WTC11 (cell line): ENCODE data around the gene TMEM186.

Experiments used
- CREM ChIP-seq: sonication (generic); formaldehyde crosslinking; IDR thresholded peaks from 2 replicates; pipeline ENCODE4 v1.8.1; 2022; ENCODE audit warnings: mild to moderate bottlenecking, missing genetic modification reagents, moderate library complexity
- CTCF ChIP-seq: fragments of 200-600 bp; IDR thresholded peaks from 2 replicates; pipeline ENCODE4 v1.8.0; 2022; ENCODE audit warnings: antibody characterized with exemption
- E2F4 ChIP-seq: sonication (generic); formaldehyde crosslinking; IDR thresholded peaks from 2 replicates; pipeline ENCODE4 v1.8.1; 2022; ENCODE audit warnings: low read depth, mild to moderate bottlenecking, moderate library complexity, missing genetic modification reagents, borderline replicate concordance
- ESRRA ChIP-seq: sonication (generic); formaldehyde crosslinking; IDR thresholded peaks from 2 replicates; pipeline ENCODE4 v1.8.1; 2022; ENCODE audit warnings: mild to moderate bottlenecking, missing genetic modification reagents, borderline replicate concordance
- HMGXB4 ChIP-seq: sonication (generic); formaldehyde crosslinking; IDR thresholded peaks from 2 replicates; pipeline ENCODE4 v1.8.1; 2023; ENCODE audit warnings: mild to moderate bottlenecking, moderate library complexity, missing genetic modification reagents
- JAZF1 ChIP-seq: fragments of 250-450 bp; sonication (Bioruptor Pico); IDR thresholded peaks from 2 replicates; pipeline ENCODE4 v1.9.0; 2021; ENCODE audit warnings: moderate library complexity, mild to moderate bottlenecking, inconsistent platforms
- MAX ChIP-seq: sonication (generic); formaldehyde crosslinking; IDR thresholded peaks from 2 replicates; pipeline ENCODE4 v1.8.0; 2022; ENCODE audit warnings: mild to moderate bottlenecking, missing genetic modification reagents
- NFYB ChIP-seq: sonication (generic); formaldehyde crosslinking; conservative IDR thresholded peaks from 2 replicates; pipeline ENCODE4 v1.8.0; 2022; ENCODE audit warnings: low read depth, missing genetic modification reagents
- PREB ChIP-seq: sonication (generic); formaldehyde crosslinking; IDR thresholded peaks from 2 replicates; pipeline ENCODE4 v1.8.1; 2022; ENCODE audit warnings: mild to moderate bottlenecking, missing genetic modification reagents, moderate library complexity, borderline replicate concordance
- ZNF263 ChIP-seq: sonication (generic); formaldehyde crosslinking; IDR thresholded peaks from 2 replicates; pipeline ENCODE4 v1.8.1; 2022; ENCODE audit warnings: low read depth, mild to moderate bottlenecking, moderate library complexity, missing genetic modification reagents
- ZNF317 ChIP-seq: sonication (generic); formaldehyde crosslinking; IDR thresholded peaks from 2 replicates; pipeline ENCODE4 v1.8.1; 2023; ENCODE audit warnings: low read depth, mild to moderate bottlenecking, moderate library complexity, missing genetic modification reagents, borderline replicate concordance
- TF ChIP-seq, protein P1 (sequence below): sonication (generic); formaldehyde crosslinking; IDR thresholded peaks from 2 replicates; pipeline ENCODE4 v1.8.1; 2022; ENCODE audit warnings: missing genetic modification reagents, borderline replicate concordance
- TF ChIP-seq, protein P2 (sequence below): sonication (generic); formaldehyde crosslinking; IDR thresholded peaks from 2 replicates; pipeline ENCODE4 v1.8.1; 2022; ENCODE audit warnings: low read depth, missing genetic modification reagents, borderline replicate concordance
- TF ChIP-seq, protein P3 (sequence below): sonication (generic); formaldehyde crosslinking; IDR thresholded peaks from 2 replicates; pipeline ENCODE4 v1.8.1; 2023; ENCODE audit warnings: mild to moderate bottlenecking, missing genetic modification reagents

GRCh38 chr16:8847145-8847544, 49.7 kb upstream of the TMEM186 start:
- no peak for TF ChIP-seq PREB
- TF ChIP-seq CTCF, result no peak
- TF ChIP-seq, protein P1, sequence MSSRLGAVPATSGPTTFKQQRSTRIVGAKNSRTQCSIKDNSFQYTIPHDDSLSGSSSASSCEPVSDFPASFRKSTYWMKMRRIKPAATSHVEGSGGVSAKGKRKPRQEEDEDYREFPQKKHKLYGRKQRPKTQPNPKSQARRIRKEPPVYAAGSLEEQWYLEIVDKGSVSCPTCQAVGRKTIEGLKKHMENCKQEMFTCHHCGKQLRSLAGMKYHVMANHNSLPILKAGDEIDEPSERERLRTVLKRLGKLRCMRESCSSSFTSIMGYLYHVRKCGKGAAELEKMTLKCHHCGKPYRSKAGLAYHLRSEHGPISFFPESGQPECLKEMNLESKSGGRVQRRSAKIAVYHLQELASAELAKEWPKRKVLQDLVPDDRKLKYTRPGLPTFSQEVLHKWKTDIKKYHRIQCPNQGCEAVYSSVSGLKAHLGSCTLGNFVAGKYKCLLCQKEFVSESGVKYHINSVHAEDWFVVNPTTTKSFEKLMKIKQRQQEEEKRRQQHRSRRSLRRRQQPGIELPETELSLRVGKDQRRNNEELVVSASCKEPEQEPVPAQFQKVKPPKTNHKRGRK (CRISPR knock-in tag), result no peak
- TF ChIP-seq JAZF1, result no peak
- TF ChIP-seq ZNF317 (CRISPR knock-in tag), result no peak
- TF ChIP-seq, protein P2, sequence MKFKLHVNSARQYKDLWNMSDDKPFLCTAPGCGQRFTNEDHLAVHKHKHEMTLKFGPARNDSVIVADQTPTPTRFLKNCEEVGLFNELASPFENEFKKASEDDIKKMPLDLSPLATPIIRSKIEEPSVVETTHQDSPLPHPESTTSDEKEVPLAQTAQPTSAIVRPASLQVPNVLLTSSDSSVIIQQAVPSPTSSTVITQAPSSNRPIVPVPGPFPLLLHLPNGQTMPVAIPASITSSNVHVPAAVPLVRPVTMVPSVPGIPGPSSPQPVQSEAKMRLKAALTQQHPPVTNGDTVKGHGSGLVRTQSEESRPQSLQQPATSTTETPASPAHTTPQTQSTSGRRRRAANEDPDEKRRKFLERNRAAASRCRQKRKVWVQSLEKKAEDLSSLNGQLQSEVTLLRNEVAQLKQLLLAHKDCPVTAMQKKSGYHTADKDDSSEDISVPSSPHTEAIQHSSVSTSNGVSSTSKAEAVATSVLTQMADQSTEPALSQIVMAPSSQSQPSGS, result no peak
- TF ChIP-seq CREM, result no peak
- TF ChIP-seq NFYB, result no peak
- no peak for TF ChIP-seq ESRRA (CRISPR knock-in tag)
- no peak for TF ChIP-seq E2F4 (CRISPR knock-in tag)
- no peak for TF ChIP-seq MAX
- TF ChIP-seq, protein P3, sequence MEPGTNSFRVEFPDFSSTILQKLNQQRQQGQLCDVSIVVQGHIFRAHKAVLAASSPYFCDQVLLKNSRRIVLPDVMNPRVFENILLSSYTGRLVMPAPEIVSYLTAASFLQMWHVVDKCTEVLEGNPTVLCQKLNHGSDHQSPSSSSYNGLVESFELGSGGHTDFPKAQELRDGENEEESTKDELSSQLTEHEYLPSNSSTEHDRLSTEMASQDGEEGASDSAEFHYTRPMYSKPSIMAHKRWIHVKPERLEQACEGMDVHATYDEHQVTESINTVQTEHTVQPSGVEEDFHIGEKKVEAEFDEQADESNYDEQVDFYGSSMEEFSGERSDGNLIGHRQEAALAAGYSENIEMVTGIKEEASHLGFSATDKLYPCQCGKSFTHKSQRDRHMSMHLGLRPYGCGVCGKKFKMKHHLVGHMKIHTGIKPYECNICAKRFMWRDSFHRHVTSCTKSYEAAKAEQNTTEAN, result no peak
- TF ChIP-seq ZNF263 (CRISPR knock-in tag), result no peak
- TF ChIP-seq HMGXB4 (CRISPR knock-in tag), result no peak
